Ishikawa (cell line): ENCODE measurements around the gene PEX11G.

ENCODE experiments used
- CEBPB ChIP-seq: IDR thresholded peaks from 2 replicates; pipeline ENCODE4 v1.6.1; 2012
- CREB1 ChIP-seq: IDR thresholded peaks from 2 replicates; pipeline ENCODE4 v1.6.1; 2012; ENCODE audit warnings: low read depth
- EGR1 ChIP-seq: IDR thresholded peaks from 2 replicates; pipeline ENCODE4 v1.6.1; 2012
- EP300 ChIP-seq: IDR thresholded peaks from 2 replicates; pipeline ENCODE4 v1.6.1; 2012; ENCODE audit warnings: borderline replicate concordance
- FOXM1 ChIP-seq: IDR thresholded peaks from 2 replicates; pipeline ENCODE4 v1.6.1; 2012; ENCODE audit warnings: low read depth, borderline replicate concordance
- NFIC ChIP-seq: IDR thresholded peaks from 2 replicates; pipeline ENCODE4 v1.6.1; 2012
- RAD21 ChIP-seq: IDR thresholded peaks from 2 replicates; pipeline ENCODE4 v1.6.1; 2012; ENCODE audit warnings: low read depth
- TAF1 ChIP-seq: IDR thresholded peaks from 2 replicates; pipeline ENCODE4 v1.6.1; 2012; ENCODE audit warnings: low read depth, mild to moderate bottlenecking
- TCF12 ChIP-seq: IDR thresholded peaks from 2 replicates; pipeline ENCODE4 v1.6.1; 2012; ENCODE audit warnings: low read depth
- TEAD4 ChIP-seq: IDR thresholded peaks from 2 replicates; pipeline ENCODE4 v1.6.1; 2012
- YY1 ChIP-seq: IDR thresholded peaks from 2 replicates; pipeline ENCODE4 v1.6.1; 2012; ENCODE audit warnings: low read depth
- ZBTB7A ChIP-seq: IDR thresholded peaks from 2 replicates; pipeline ENCODE4 v1.6.1; 2012; ENCODE audit warnings: low read depth
- TF ChIP-seq, protein P1 (sequence below): IDR thresholded peaks from 2 replicates; pipeline ENCODE4 v1.6.1; 2012
- TF ChIP-seq, protein P2 (sequence below): IDR thresholded peaks from 2 replicates; pipeline ENCODE4 v1.6.1; 2012; ENCODE audit warnings: low read depth, mild to moderate bottlenecking
- TF ChIP-seq, protein P3 (sequence below): IDR thresholded peaks from 2 replicates; pipeline ENCODE4 v1.6.1; 2012

The PEX11G gene

DNA sequence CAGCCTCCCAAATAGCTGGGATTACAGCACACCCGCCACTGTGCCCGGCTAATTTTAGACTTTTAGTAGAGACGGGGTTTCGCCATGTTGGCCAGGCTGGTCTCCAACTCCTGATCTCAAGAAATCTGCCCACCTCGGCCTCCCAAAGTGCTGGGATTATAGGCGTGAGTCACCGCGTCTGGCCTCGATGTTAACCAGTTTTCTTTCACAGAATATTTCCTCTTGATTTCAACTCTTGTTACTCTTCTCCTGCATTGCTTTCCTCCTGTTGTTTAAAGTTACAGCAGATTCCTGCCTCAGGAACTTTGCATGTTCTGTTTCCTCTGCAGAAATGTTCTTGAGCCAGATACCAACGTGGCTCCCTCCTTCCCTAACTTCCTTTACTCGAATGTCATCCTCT is 3.7 kb upstream of the PEX11G start:
- no peak for TF ChIP-seq YY1
- TF ChIP-seq ZBTB7A, result no peak
- no peak for TF ChIP-seq FOXM1
- TF ChIP-seq, protein P1, sequence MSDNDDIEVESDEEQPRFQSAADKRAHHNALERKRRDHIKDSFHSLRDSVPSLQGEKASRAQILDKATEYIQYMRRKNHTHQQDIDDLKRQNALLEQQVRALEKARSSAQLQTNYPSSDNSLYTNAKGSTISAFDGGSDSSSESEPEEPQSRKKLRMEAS, result no peak
- TF ChIP-seq CREB1, result no peak
- TF ChIP-seq RAD21, result no peak

DNA sequence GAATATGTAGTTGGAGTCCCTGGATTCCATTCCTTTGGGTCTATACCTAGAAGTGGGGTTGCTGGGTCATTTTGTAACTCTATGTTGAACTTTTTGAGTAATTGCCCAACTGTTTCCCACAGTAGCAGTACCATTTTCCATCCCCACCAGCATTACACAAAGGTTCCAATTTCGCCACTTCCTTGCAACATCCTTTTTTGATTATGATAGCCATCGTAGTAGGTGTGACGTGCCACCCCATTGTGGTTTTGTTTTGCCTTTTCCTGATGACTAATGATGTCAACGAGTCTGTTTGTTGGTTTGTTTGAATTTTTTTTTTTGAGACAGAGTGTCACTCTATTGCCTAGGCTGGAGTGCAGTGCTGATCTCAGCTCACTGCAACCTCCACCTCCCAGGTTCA is 3.3 kb upstream of the PEX11G start:
- TF ChIP-seq, protein P1, result no peak
- TF ChIP-seq YY1 (no peak), TEAD4 (no peak), ZBTB7A (no peak), CEBPB (no peak), FOXM1 (no peak), TCF12 (no peak), RAD21 (no peak), NFIC (no peak), EP300 (no peak), TAF1 (no peak), EGR1 (no peak), CREB1 (no peak)
- TF ChIP-seq, protein P2, sequence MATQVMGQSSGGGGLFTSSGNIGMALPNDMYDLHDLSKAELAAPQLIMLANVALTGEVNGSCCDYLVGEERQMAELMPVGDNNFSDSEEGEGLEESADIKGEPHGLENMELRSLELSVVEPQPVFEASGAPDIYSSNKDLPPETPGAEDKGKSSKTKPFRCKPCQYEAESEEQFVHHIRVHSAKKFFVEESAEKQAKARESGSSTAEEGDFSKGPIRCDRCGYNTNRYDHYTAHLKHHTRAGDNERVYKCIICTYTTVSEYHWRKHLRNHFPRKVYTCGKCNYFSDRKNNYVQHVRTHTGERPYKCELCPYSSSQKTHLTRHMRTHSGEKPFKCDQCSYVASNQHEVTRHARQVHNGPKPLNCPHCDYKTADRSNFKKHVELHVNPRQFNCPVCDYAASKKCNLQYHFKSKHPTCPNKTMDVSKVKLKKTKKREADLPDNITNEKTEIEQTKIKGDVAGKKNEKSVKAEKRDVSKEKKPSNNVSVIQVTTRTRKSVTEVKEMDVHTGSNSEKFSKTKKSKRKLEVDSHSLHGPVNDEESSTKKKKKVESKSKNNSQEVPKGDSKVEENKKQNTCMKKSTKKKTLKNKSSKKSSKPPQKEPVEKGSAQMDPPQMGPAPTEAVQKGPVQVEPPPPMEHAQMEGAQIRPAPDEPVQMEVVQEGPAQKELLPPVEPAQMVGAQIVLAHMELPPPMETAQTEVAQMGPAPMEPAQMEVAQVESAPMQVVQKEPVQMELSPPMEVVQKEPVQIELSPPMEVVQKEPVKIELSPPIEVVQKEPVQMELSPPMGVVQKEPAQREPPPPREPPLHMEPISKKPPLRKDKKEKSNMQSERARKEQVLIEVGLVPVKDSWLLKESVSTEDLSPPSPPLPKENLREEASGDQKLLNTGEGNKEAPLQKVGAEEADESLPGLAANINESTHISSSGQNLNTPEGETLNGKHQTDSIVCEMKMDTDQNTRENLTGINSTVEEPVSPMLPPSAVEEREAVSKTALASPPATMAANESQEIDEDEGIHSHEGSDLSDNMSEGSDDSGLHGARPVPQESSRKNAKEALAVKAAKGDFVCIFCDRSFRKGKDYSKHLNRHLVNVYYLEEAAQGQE, result no peak
- TF ChIP-seq, protein P3, sequence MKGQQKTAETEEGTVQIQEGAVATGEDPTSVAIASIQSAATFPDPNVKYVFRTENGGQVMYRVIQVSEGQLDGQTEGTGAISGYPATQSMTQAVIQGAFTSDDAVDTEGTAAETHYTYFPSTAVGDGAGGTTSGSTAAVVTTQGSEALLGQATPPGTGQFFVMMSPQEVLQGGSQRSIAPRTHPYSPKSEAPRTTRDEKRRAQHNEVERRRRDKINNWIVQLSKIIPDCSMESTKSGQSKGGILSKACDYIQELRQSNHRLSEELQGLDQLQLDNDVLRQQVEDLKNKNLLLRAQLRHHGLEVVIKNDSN, result no peak

DNA sequence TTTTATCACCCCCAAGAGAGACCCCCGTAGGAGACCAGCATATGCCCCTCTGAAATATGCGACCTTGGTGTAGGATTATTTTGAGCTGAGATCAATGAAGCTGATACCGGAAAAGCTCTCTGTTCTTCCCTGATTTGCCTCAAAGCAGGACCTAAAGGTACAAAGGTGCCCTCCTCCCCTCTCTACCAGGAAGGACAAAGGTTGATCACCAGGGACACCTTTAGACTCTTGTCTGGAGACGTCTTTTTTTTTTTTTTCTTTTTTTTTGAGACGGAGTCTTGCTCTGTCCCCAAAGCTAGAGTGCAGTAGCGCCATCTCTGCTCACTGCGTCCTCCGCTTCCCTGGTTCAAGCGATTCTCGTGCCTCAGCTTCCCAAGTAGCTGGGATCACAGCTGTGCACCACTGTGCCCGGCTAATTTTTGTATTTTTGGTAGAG is 792 bp upstream of the PEX11G start:
- TF ChIP-seq ZBTB7A, result no peak
- no peak for TF ChIP-seq TCF12
- TF ChIP-seq, protein P2, result no peak
- TF ChIP-seq NFIC, result no peak
- TF ChIP-seq EP300, result no peak
- no peak for TF ChIP-seq CREB1
- no peak for TF ChIP-seq TAF1
- TF ChIP-seq CEBPB, result no peak
- TF ChIP-seq, protein P3, result no peak
- no peak for TF ChIP-seq RAD21

DNA sequence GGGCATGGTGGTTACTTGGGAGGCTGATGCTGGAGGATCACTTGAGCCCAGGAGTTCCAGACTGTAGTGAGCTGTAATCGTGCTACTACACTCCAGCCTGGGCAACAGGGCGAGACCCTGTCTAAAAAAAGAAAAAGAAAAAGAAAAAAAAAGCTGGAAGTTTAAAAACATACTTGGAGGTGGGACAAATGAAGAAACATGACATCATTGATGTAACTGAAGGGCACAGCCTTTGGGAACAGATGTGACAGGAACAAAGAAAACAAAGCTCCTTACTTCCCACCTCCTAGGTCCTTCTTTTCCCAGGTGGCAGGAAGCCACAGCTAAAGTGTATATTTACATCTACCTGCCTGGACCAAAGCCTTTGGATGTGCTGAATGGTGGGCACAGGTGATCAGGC is 1.9 kb downstream of the PEX11G start:
- TF ChIP-seq, protein P3, result no peak
- TF ChIP-seq RAD21 (no peak), TCF12 (no peak), YY1 (no peak), TAF1 (no peak), ZBTB7A (no peak), CEBPB (no peak), EGR1 (no peak), CREB1 (no peak), NFIC (no peak), TEAD4 (no peak), EP300 (no peak), FOXM1 (no peak)
- TF ChIP-seq, protein P2, result no peak
- TF ChIP-seq, protein P1, result no peak
